IMR-90 (cell line): Measurements from ENCODE around the gene TPSB2. TPM values are rescaled to one million over a fixed set of nuclear protein-coding genes. Genes with fewer than 3 reads are reported as not detected.

Source experiments
- ATAC-seq: fragments of 200-7000 bp; cut with Tn5 transposase; 2 replicates; pipeline ENCODE4 v1.9.1; 2020; ENCODE audit warnings: low read depth, mild to moderate bottlenecking, moderate library complexity
- BruUV-seq: library from RNA; stranded (reverse); fragments of 400-500 nt; replicated peaks from 2 replicates; lab custom pipeline; 2021; lab: Mats Ljungman, UMichigan
- CTCF ChIA-PET: fragments of 300-600 bp; formaldehyde crosslinking; extraction: SDS; loops from one replicate; lab custom pipeline; 2021; ENCODE audit warnings: antibody characterized with exemption; lab: Yijun Ruan, JAX
- POLR2A ChIA-PET: fragments of 300-600 bp; sonication (Branson Sonifier 250); formaldehyde crosslinking; loops from one replicate; lab custom pipeline; 2022; ENCODE audit warnings: antibody characterized with exemption; ENCODE audit not compliant: unreplicated experiment; lab: Charles Lee
- DNase-seq: peaks from one replicate; pipeline ENCODE4 v3.0.0; 2013
- H2AFZ ChIP-seq: replicated peaks from 2 replicates; pipeline ENCODE3; 2013; ENCODE audit warnings: low read length, mild to moderate bottlenecking; ENCODE audit not compliant: poor library complexity
- H2AK5ac ChIP-seq: 2 replicates; pipeline ENCODE4 v1.6.1; 2013; ENCODE audit warnings: low read depth, low read length, inconsistent platforms
- H2AK9ac ChIP-seq: replicated peaks from 2 replicates; pipeline ENCODE3; 2013; ENCODE audit warnings: mild to moderate bottlenecking, low read depth, low read length, moderate library complexity; ENCODE audit not compliant: poor library complexity
- H2BK120ac ChIP-seq: 2 replicates; pipeline ENCODE4 v1.6.1; 2013; ENCODE audit warnings: low read depth, low read length, inconsistent platforms
- H2BK15ac ChIP-seq: 3 replicates; pipeline ENCODE4 v1.6.1; 2013; ENCODE audit warnings: low read depth, low read length, inconsistent platforms
- H2BK20ac ChIP-seq: 2 replicates; pipeline ENCODE4 v1.6.1; 2013; ENCODE audit warnings: low read depth, mild to moderate bottlenecking, inconsistent platforms, low read length, moderate library complexity
- H2BK5ac ChIP-seq: 2 replicates; pipeline ENCODE4 v1.6.1; 2013; ENCODE audit warnings: mild to moderate bottlenecking, low read depth, low read length, inconsistent platforms; ENCODE audit not compliant: poor library complexity, severe bottlenecking
- H3K14ac ChIP-seq: replicated peaks from 2 replicates; pipeline ENCODE4 v1.6.1; 2013; ENCODE audit warnings: low read depth, low read length, inconsistent platforms
- H3K18ac ChIP-seq: 2 replicates; pipeline ENCODE4 v1.6.1; 2013; ENCODE audit warnings: low read depth, low read length, control low read depth
- H3K23ac ChIP-seq: 2 replicates; pipeline ENCODE4 v1.6.1; 2013; ENCODE audit warnings: low read depth, low read length, inconsistent platforms
- H3K27ac ChIP-seq: 2 replicates; pipeline ENCODE4 v1.5.1; 2013; ENCODE audit warnings: mild to moderate bottlenecking, control low read depth, low read length; ENCODE audit not compliant: insufficient read depth
- H3K27me3 ChIP-seq: 2 replicates; pipeline ENCODE4 v1.6.1; 2013; ENCODE audit warnings: low read length; ENCODE audit not compliant: control insufficient read depth, insufficient read depth
- H3K36me3 ChIP-seq: 2 replicates; pipeline ENCODE4 v1.6.1; 2013; ENCODE audit warnings: low read length, mixed read lengths; ENCODE audit not compliant: control insufficient read depth, insufficient read depth
- H3K4ac ChIP-seq: 2 replicates; pipeline ENCODE4 v1.6.1; 2013; ENCODE audit warnings: low read depth, low read length, inconsistent platforms
- H3K4me1 ChIP-seq: 2 replicates; pipeline ENCODE4 v1.6.1; 2013; ENCODE audit warnings: low read length, mixed read lengths; ENCODE audit not compliant: control insufficient read depth, insufficient read depth
- H3K4me2 ChIP-seq: 2 replicates; pipeline ENCODE4 v1.6.1; 2013; ENCODE audit warnings: low read depth, mild to moderate bottlenecking, control low read depth, low read length, moderate library complexity
- H3K4me3 ChIP-seq: 2 replicates; pipeline ENCODE4 v1.5.1; 2013; ENCODE audit warnings: low read depth, mild to moderate bottlenecking, control low read depth, low read length, moderate library complexity; ENCODE audit not compliant: insufficient read depth
- H3K56ac ChIP-seq: 2 replicates; pipeline ENCODE4 v1.6.1; 2013; ENCODE audit warnings: low read length, inconsistent platforms; ENCODE audit not compliant: insufficient read depth; ENCODE audit errors: extremely low read depth
- H3K79me1 ChIP-seq, 2 experiments: 2 replicates each; pipeline ENCODE4 v1.6.1; 2013; ENCODE audit warnings: low read length in 2 of 2, inconsistent platforms in 1 of 2, low read depth in 1 of 2
- H3K9ac ChIP-seq: 2 replicates; pipeline ENCODE4 v1.6.1; 2013; ENCODE audit warnings: low read depth, low read length, control low read depth
- H3K9me1 ChIP-seq: 2 replicates; pipeline ENCODE4 v1.6.1; 2013; ENCODE audit warnings: low read length, inconsistent platforms; ENCODE audit not compliant: insufficient read depth
- H3K9me3 ChIP-seq: 2 replicates; pipeline ENCODE4 v1.6.1; 2013; ENCODE audit warnings: low read length; ENCODE audit not compliant: control insufficient read depth, insufficient read depth
- H4K20me1 ChIP-seq: 2 replicates; pipeline ENCODE4 v1.6.1; 2013; ENCODE audit warnings: low read length, inconsistent platforms; ENCODE audit not compliant: insufficient read depth
- H4K5ac ChIP-seq: 2 replicates; pipeline ENCODE4 v1.6.1; 2013; ENCODE audit warnings: mild to moderate bottlenecking, low read depth, low read length, control low read depth
- H4K8ac ChIP-seq, 2 experiments: 2 replicates each; pipeline ENCODE4 v1.6.1; 2013; ENCODE audit warnings: low read depth in 2 of 2, low read length in 2 of 2, control low read depth in 1 of 2, inconsistent platforms in 1 of 2
- H4K91ac ChIP-seq: 2 replicates; pipeline ENCODE4 v1.6.1; 2013; ENCODE audit warnings: low read depth, low read length, inconsistent platforms; ENCODE audit not compliant: insufficient read depth
- BHLHE40 ChIP-seq: fragments of 150-350 bp; IDR thresholded peaks from 2 replicates; pipeline ENCODE4 v1.6.1; 2016; ENCODE audit warnings: mild to moderate bottlenecking, low read depth, low read length
- CEBPB ChIP-seq: IDR thresholded peaks from 2 replicates; pipeline ENCODE4 v1.6.1; 2012; ENCODE audit warnings: low read depth, low read length, improper control_type of control experiment
- CHD1 ChIP-seq: IDR thresholded peaks from 2 replicates; pipeline ENCODE4 v1.6.1; 2012; ENCODE audit warnings: low read depth, low read length, improper control_type of control experiment
- CTCF ChIP-seq: conservative IDR thresholded peaks from 2 replicates; pipeline ENCODE4 v1.5.1; 2012; ENCODE audit warnings: mild to moderate bottlenecking, low read depth, low read length, improper control_type of control experiment
- ELK1 ChIP-seq: fragments of 150-350 bp; IDR thresholded peaks from 2 replicates; pipeline ENCODE4 v1.6.1; 2016; ENCODE audit warnings: low read depth, mild to moderate bottlenecking, low read length, moderate library complexity, borderline replicate concordance
- FOS ChIP-seq: fragments of 150-350 bp; IDR thresholded peaks from 2 replicates; pipeline ENCODE4 v1.6.1; 2016; ENCODE audit warnings: low read depth, low read length
- MAFK ChIP-seq: IDR thresholded peaks from 2 replicates; pipeline ENCODE4 v1.6.1; 2012; ENCODE audit warnings: low read depth, low read length, improper control_type of control experiment
- MAZ ChIP-seq: IDR thresholded peaks from 2 replicates; pipeline ENCODE4 v1.6.1; 2012; ENCODE audit warnings: low read depth, mild to moderate bottlenecking, low read length, improper control_type of control experiment, moderate library complexity, borderline replicate concordance
- MXI1 ChIP-seq: IDR thresholded peaks from 2 replicates; pipeline ENCODE4 v1.6.1; 2012; ENCODE audit warnings: low read depth, mild to moderate bottlenecking, low read length, moderate library complexity, borderline replicate concordance
- NFE2L2 ChIP-seq: fragments of 150-350 bp; IDR thresholded peaks from 2 replicates; pipeline ENCODE4 v1.6.1; 2016; ENCODE audit warnings: low read depth, mild to moderate bottlenecking, low read length
- POLR2A ChIP-seq: IDR thresholded peaks from 2 replicates; pipeline ENCODE4 v1.6.1; 2012; ENCODE audit warnings: mild to moderate bottlenecking, low read depth, low read length
- RAD21 ChIP-seq: IDR thresholded peaks from 2 replicates; pipeline ENCODE4 v1.6.1; 2012; ENCODE audit warnings: low read length, improper control_type of control experiment
- RCOR1 ChIP-seq: IDR thresholded peaks from 2 replicates; pipeline ENCODE4 v1.6.1; 2012; ENCODE audit warnings: mild to moderate bottlenecking, low read length, improper control_type of control experiment; ENCODE audit not compliant: insufficient replicate concordance
- RFX5 ChIP-seq: IDR thresholded peaks from 2 replicates; pipeline ENCODE4 v1.8.0; 2012; ENCODE audit warnings: low read depth, mild to moderate bottlenecking, low read length, moderate library complexity
- SMC3 ChIP-seq: fragments of 150-350 bp; IDR thresholded peaks from 2 replicates; pipeline ENCODE4 v1.6.1; 2016; ENCODE audit warnings: low read depth, mild to moderate bottlenecking, antibody characterized with exemption, low read length, moderate library complexity
- WGBS, 2 experiments: methylation state at CpG; one replicate each; pipeline versions ENCODE4 v1.1.5 to v1.1.7; 2013; ENCODE audit warnings: missing lambda C conversion rate in 2 of 2; ENCODE audit not compliant: insufficient read length in 1 of 2; ENCODE audit errors: extremely low coverage in 2 of 2; 5-methylcytosine and 5-hydroxymethylcytosine counted together
- dilution Hi-C: fragments of 300-500 bp; cut with HindIII; formaldehyde crosslinking; loops from one replicate; pipeline ENCODE4 v1.14.3; 2018; ENCODE audit warnings: low sequenced_read_pairs; ENCODE audit not compliant: unreplicated experiment
- in situ Hi-C: fragments of 300-500 bp; cut with MboI; formaldehyde crosslinking; loops from 3 replicates; pipeline ENCODE4 v1.14.3; 2019; ENCODE audit warnings: low sequenced_read_pairs, inconsistent platforms, mixed read lengths
- intact Hi-C: fragments of 100-400 bp; cut with micrococcal nuclease; formaldehyde crosslinking; loops from 2 replicates; pipeline ENCODE4 v1.10.0; 2022
- polyA plus RNA-seq, 3 experiments: library from polyadenylated mRNA; depleted of rRNA; stranded (reverse); fragments of >200 nt; gene quantifications; 2 replicates each; pipeline ENCODE4 v1.2.3, GENCODE V29; 2012; ENCODE audit warnings: low replicate concordance in 1 of 3
- total RNA-seq: library from RNA; depleted of rRNA; stranded (reverse); fragments of >200 nt; gene quantifications from 2 replicates; pipeline ENCODE4 v1.2.3, GENCODE V29; 2012

Gene TPSB2
- total and polyA plus RNA-seq, 2 of the 4 experiments (the other 2 are of a cell fraction), result not detected

- H3K14ac ChIP-seq, result no peak overlapping the region
- BruUV-seq, result no TSS peak
- H3K27me3 ChIP-seq, result no peaks in the 10 kb centered on the region
- H2AK5ac ChIP-seq, result no peak overlapping the region
- H3K27ac ChIP-seq, result no peak overlapping the region
- H3K56ac ChIP-seq, result no peak overlapping the region
- no peak overlapping the region for H2AFZ ChIP-seq
- no peak overlapping the region for H3K18ac ChIP-seq
- no peak overlapping the region for H4K8ac ChIP-seq
- no peaks in the 10 kb centered on the region for H3K9me3 ChIP-seq
- in situ Hi-C loops, result loop anchor here (25.0 kb wide), 1 partner anchor 402 kb away; the partner anchor contains the start of gene GNG13
- H2BK15ac ChIP-seq, result no peak overlapping the region
- no peaks in the 10 kb centered on the region for H3K4me1 ChIP-seq
- no peak overlapping the region for H3K4ac ChIP-seq
- H4K5ac ChIP-seq, result no peak overlapping the region
- no peak overlapping the region for H4K91ac ChIP-seq
- ATAC-seq (no peak), DNase-seq (no peak)
- H3K9ac ChIP-seq, result no peak overlapping the region
- WGBS, 2 experiments, result 40% methylated on average over 1 of the region's 16 CpGs; no CpG with 5 or more reads in 1 of the 2 experiments
- H3K79me1 ChIP-seq, result no peaks in the 10 kb centered on the region
- TF ChIP-seq BHLHE40, result no peak
- TF ChIP-seq RCOR1, result no peak
- TF ChIP-seq RAD21, result no peak
- TF ChIP-seq CEBPB, result no peak
- no peak for TF ChIP-seq MXI1
- TF ChIP-seq MAZ, result no peak
- TF ChIP-seq RFX5, result no peak
- no peak for TF ChIP-seq NFE2L2
- no peak for TF ChIP-seq POLR2A
- no peak for TF ChIP-seq FOS
- TF ChIP-seq CTCF, result no peak
- no peak for TF ChIP-seq MAFK
- TF ChIP-seq ELK1, result no peak
- TF ChIP-seq SMC3, result no peak
- no peak for TF ChIP-seq CHD1
- H2BK20ac ChIP-seq, result no peak overlapping the region
- ChIA-PET CTCF (no interaction called here), POLR2A (no interaction called here)
- no peak overlapping the region for H3K4me3 ChIP-seq
- no peaks in the 10 kb centered on the region for H3K9me1 ChIP-seq
- no peak overlapping the region for H2BK5ac ChIP-seq
- no peak overlapping the region for H3K4me2 ChIP-seq
- no peak overlapping the region for H2BK120ac ChIP-seq
- H2AK9ac ChIP-seq, result no peak overlapping the region
- dilution Hi-C loops, result no loop called here
- no peak overlapping the region for H3K23ac ChIP-seq
- intact Hi-C loops, result no loop called here
- peaks cover 4% of the 10 kb centered on the region; the same call in 1 of the 2 replicates for H3K36me3 ChIP-seq
- no peaks in the 10 kb centered on the region for H4K20me1 ChIP-seq
Measured at GRCh38 chr16:1214719-1215118, 15.3 kb downstream of the TPSB2 start.
